NB4 (cell line): Measurements from ENCODE around the gene SCNN1A.

Source experiments
- CTCF ChIP-seq: IDR thresholded peaks from one replicate; pipeline ENCODE4 v1.5.1; 2012; ENCODE audit warnings: low read depth, low read length
- MAX ChIP-seq: IDR thresholded peaks from 2 replicates; pipeline ENCODE4 v1.6.1; 2011; ENCODE audit warnings: low read depth, low read length
- POLR2A ChIP-seq: IDR thresholded peaks from 2 replicates; pipeline ENCODE4 v1.6.1; 2011; ENCODE audit warnings: mild to moderate bottlenecking; ENCODE audit not compliant: insufficient read length; ENCODE audit errors: extremely low read depth

GRCh38 chr12:6319446-6319845 lies 55.9 kb downstream of the SCNN1A start:
- TF ChIP-seq CTCF (no peak), POLR2A (no peak), MAX (no peak)
